ENCODE data around the gene CTRB2.

Gene CTRB2

DNA sequence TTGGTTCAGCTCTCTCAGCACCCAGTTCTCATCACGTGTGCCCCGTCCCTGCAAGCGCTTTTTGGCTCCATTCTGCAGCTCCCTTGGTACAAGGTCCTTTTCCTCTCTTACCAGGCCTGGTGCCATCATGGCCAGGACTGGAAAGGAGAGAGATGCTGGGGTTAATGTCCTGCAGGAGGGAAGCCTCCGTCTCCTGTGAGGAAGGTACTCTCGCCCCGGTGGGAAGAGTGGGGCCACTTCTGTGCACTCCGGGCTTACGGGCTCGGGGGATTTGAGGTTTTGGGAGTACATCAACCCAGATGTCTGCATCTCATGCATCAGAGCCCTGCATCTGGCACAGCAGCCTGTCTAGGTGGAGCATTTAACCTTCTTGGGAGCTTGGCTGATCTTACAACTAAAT lies 10.1 kb downstream of the CTRB2 start:
- no peak overlapping the region for H2AFZ ChIP-seq (ENCODE audit: low read length)
- no peak overlapping the region for H3K9ac ChIP-seq (ENCODE audit: low read length)

DNA sequence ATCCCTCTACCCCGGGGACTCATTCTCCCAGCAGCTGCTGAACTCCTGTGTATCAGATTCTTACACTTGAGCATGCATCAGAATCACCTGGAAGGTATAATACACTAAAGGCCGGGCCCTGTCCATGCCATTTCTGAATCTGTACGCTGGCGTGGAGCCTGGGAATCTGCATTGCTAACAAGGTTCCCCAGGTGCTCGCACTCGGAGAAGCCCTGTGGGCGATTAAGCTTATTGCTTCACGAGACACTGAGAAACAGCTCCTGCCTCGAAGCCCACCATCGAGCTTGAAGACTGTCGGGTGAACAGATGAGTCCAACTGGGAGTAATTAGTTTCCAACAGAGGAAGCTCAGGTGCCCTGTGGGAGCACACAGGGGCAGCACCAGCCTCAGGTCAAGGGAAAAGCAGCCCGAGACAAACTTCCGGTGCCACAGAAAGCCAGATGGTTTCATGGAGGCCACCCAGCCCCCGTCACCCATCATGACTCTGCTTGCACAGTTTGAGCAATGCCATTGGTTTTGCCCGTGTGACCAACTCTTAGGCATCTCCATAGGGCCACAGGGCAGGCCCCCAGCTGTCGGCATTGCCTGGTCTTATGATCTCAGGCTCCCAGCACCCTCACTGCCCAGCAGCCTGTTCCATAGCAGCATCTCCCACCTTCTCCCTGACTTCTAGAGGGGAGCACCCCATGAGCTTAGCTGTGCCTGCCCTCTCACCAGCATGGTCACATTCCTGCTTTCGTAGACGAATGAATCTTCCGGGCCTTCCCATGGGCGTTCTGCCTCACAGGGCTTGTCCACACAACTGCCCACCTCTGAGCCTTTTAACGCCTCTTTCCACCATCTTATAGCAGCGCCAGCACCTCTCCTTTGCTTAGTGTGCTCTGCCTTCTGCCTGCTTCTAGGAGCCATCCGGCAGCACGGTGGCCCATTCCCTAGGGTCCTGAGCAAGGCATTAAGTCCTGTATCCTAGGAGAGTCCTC lies 10.9 kb downstream of the CTRB2 start:
- TF ChIP-seq EZH2 (IDR thresholded peaks at IDR 0.05; ENCODE audit: borderline replicate concordance, low read length): no peak
- no peak for TF ChIP-seq CTCF (IDR thresholded peaks at IDR 0.05; ENCODE audit: low read length)
- Histone ChIP-seq H3K27me3 (ENCODE audit: insufficient read depth, low read length) (peaks cover 8% of the 10 kb centered on the region; the same call in 1 of the 2 replicates), H3K4me3 (ENCODE audit: low read depth, low read length, poor library complexity, severe bottlenecking) (no peak overlapping the region), H4K20me1 (ENCODE audit: insufficient read depth, low read length) (no peaks in the 10 kb centered on the region), H3K9me3 (ENCODE audit: low read length) (no peaks in the 10 kb centered on the region), H3K9me2 (ENCODE audit: low read depth, low read length) (no peaks in the 10 kb centered on the region), H3K36me3 (ENCODE audit: insufficient read depth, low read length) (no peaks in the 10 kb centered on the region), H3K79me2 (ENCODE audit: insufficient read depth, low read length) (no peaks in the 10 kb centered on the region), H3K27ac (ENCODE audit: low read depth, low read length, poor library complexity, severe bottlenecking) (no peak overlapping the region), H2AFZ (ENCODE audit: low read length) (no peak overlapping the region), H3K9ac (ENCODE audit: low read length) (no peak overlapping the region), H3K4me1 (ENCODE audit: insufficient read depth, low read length, severe bottlenecking) (peaks cover under 1% of the 10 kb centered on the region), H3K4me2 (ENCODE audit: low read length) (no peak overlapping the region), H3F3A (ENCODE audit: insufficient read depth, low read length) (no peaks in the 10 kb centered on the region)

More for the DNA sequence above, 10.1 kb downstream of the CTRB2 start:
- Histone ChIP-seq H3K36me3 (ENCODE audit: insufficient read depth, low read length) (no peaks in the 10 kb centered on the region), H3K9me2 (ENCODE audit: low read depth, low read length) (no peaks in the 10 kb centered on the region), H3K79me2 (ENCODE audit: insufficient read depth, low read length) (no peaks in the 10 kb centered on the region), H4K20me1 (ENCODE audit: insufficient read depth, low read length) (no peaks in the 10 kb centered on the region), H3K27ac (ENCODE audit: low read depth, low read length, poor library complexity, severe bottlenecking) (no peak overlapping the region), H3K27me3 (ENCODE audit: insufficient read depth, low read length) (peaks cover 6% of the 10 kb centered on the region; the same call in 1 of the 2 replicates), H3K4me1 (ENCODE audit: insufficient read depth, low read length, severe bottlenecking) (peaks cover 6% of the 10 kb centered on the region), H3K4me3 (ENCODE audit: low read depth, low read length, poor library complexity, severe bottlenecking) (no peak overlapping the region), H3K9me3 (ENCODE audit: low read length) (no peaks in the 10 kb centered on the region), H3F3A (ENCODE audit: insufficient read depth, low read length) (no peaks in the 10 kb centered on the region), H3K4me2 (ENCODE audit: low read length) (no peak overlapping the region)
- TF ChIP-seq EZH2 (IDR thresholded peaks at IDR 0.05; ENCODE audit: borderline replicate concordance, low read length) (no peak), CTCF (IDR thresholded peaks at IDR 0.05; ENCODE audit: low read length) (no peak)

DNA sequence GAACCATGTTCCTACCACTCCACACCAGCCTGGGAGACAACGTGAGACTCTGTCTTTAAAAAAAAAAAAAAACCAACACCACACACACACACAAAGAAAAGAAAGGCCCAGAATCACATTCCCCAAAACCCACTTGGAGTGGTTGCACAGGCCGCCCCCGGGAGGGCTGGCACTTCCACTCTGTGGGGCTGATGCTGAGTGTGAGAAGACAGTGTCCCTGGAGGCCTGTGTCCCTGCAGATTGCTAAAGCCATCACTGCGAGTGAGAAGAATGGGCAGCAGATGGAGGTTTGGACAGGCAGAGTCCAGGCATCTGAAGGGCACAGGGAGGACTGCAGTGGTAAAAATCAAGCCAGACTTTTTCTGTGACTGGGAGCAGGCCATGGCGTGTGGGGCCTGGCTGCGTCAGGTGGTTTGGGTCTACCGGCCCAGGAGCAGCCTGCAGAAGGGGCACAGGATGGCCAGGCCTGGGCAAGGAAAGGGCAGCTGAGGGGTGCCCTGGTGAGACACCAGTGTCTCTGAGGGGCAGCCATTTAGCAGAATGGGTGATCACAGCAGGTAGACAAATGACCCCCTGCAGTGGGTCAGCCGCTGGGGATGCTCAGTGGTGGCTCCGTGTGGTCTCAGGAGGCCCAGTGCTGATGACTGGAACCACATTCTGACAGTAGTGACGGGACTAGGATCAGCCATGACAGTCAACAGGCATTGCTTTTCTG lies 13.1 kb downstream of the CTRB2 start:
- Histone ChIP-seq H3K4me3 (ENCODE audit: low read depth, low read length, poor library complexity, severe bottlenecking) (no peak overlapping the region), H3F3A (ENCODE audit: insufficient read depth, low read length) (no peaks in the 10 kb centered on the region), H3K27me3 (ENCODE audit: insufficient read depth, low read length) (peaks cover 8% of the 10 kb centered on the region; the same call in 1 of the 2 replicates), H3K9me2 (ENCODE audit: low read depth, low read length) (no peaks in the 10 kb centered on the region), H2AFZ (ENCODE audit: low read length) (no peak overlapping the region), H3K4me1 (ENCODE audit: insufficient read depth, low read length, severe bottlenecking) (no peaks in the 10 kb centered on the region), H3K36me3 (ENCODE audit: insufficient read depth, low read length) (no peaks in the 10 kb centered on the region), H3K79me2 (ENCODE audit: insufficient read depth, low read length) (no peaks in the 10 kb centered on the region), H3K9ac (ENCODE audit: low read length) (no peak overlapping the region), H3K4me2 (ENCODE audit: low read length) (no peak overlapping the region), H4K20me1 (ENCODE audit: insufficient read depth, low read length) (no peaks in the 10 kb centered on the region), H3K9me3 (ENCODE audit: low read length) (no peaks in the 10 kb centered on the region), H3K27ac (ENCODE audit: low read depth, low read length, poor library complexity, severe bottlenecking) (no peak overlapping the region)
- no peak for TF ChIP-seq CTCF (IDR thresholded peaks at IDR 0.05; ENCODE audit: low read length)
- TF ChIP-seq EZH2 (IDR thresholded peaks at IDR 0.05; ENCODE audit: borderline replicate concordance, low read length): no peak
